Motor neuron (in vitro differentiated cells): ENCODE data around the gene POLR2H. TPM values are rescaled to one million over a fixed set of nuclear protein-coding genes. Genes with fewer than 3 reads are reported as not detected.

ENCODE experiments used
- total RNA-seq, 8 experiments: library from RNA; unstranded; fragments of 300-600 nt; gene quantifications; 2 replicates each; pipeline versions ENCODE4 v1.2.3 to v1.2.4, GENCODE V29; 2022

POLR2H gene
- total RNA-seq, 8 experiments from 2014 or later: 61.7 to 120 (median 98.1) TPM

Other genes starting within 250 kb of the POLR2H start
- 10 to 100 TPM; 24.7 to 60.9 (median 37.4) TPM for gene EIF2B5, start 226.4 kb upstream of the POLR2H start, total RNA-seq
- gene DVL3, start 206.3 kb upstream of the POLR2H start, total RNA-seq: 10 to 100 TPM; 23.1 to 64.8 (median 34.6) TPM
- 100 to 1,000 TPM; 218 to 443 (median 274) TPM for gene AP2M1, start 186.9 kb upstream of the POLR2H start, total RNA-seq
- gene ABCF3, start 175.5 kb upstream of the POLR2H start, total RNA-seq: 10 to 100 TPM; 21.6 to 67.9 (median 40.6) TPM
- gene VWA5B2, start 132.1 kb upstream of the POLR2H start, total RNA-seq: 1 to 10 TPM in 5 of 8 experiments, under 1 TPM in 3; 0.36 to 3.3 (median 1.7) TPM
- gene ALG3, start 112.7 kb upstream of the POLR2H start, total RNA-seq: 10 to 100 TPM; 19.9 to 65.3 (median 42.0) TPM
- gene EEF1AKMT4, start 112.0 kb upstream of the POLR2H start, total RNA-seq: 10 to 100 TPM in 2 of 8 experiments, 1 to 10 TPM in 6; 4.6 to 15.0 (median 8.0) TPM
- 10 to 100 TPM in 1 of 8 experiments, 1 to 10 TPM in 4, under 1 TPM in 1, not detected in 2; 0.31 to 16.2 (median 6.5) TPM for gene CAMK2N2, start 100.2 kb upstream of the POLR2H start, total RNA-seq
- gene ECE2, start 85.7 kb upstream of the POLR2H start, total RNA-seq: 1 to 10 TPM in 1 of 8 experiments, under 1 TPM in 6, not detected in 1; 0.05 to 1.1 (median 0.46) TPM
- gene PSMD2, start 62.5 kb upstream of the POLR2H start, total RNA-seq: 100 to 1,000 TPM; 130 to 248 (median 185) TPM
- gene EIF4G1, start 47.1 kb upstream of the POLR2H start, total RNA-seq: 100 to 1,000 TPM; 103 to 454 (median 182) TPM
- gene FAM131A, start 24.1 kb upstream of the POLR2H start, total RNA-seq: 10 to 100 TPM in 6 of 8 experiments, 1 to 10 TPM in 2; 7.1 to 46.1 (median 30.7) TPM
- gene CLCN2, start 105 bp upstream of the POLR2H start, total RNA-seq: 10 to 100 TPM in 5 of 8 experiments, 1 to 10 TPM in 3; 6.1 to 30.9 (median 13.1) TPM
- 1 to 10 TPM in 2 of 8 experiments, under 1 TPM in 6; 0.22 to 1.4 (median 0.53) TPM for gene THPO, start 16.5 kb downstream of the POLR2H start, total RNA-seq
- 10 to 100 TPM in 1 of 8 experiments, 1 to 10 TPM in 7; 1.1 to 17.5 (median 4.5) TPM for gene CHRD, start 18.3 kb downstream of the POLR2H start, total RNA-seq
- 10 to 100 TPM in 5 of 8 experiments, 1 to 10 TPM in 3; 2.3 to 40.3 (median 16.9) TPM for gene EPHB3, start 200.1 kb downstream of the POLR2H start, total RNA-seq